Heart left ventricle (tissue), 16 donors: ENCODE measurements around the gene KRTAP10-4. TPM values are rescaled to one million over a fixed set of nuclear protein-coding genes. Genes with fewer than 3 reads are reported as not detected.
"Not testable (repeated sequence)": the region's sequence is repeated elsewhere in the genome, so short reads cannot be mapped to it uniquely, and the experiment has no call there.

Experiments
- ATAC-seq, 4 donors: fragments of 200-7000 bp; cut with Tn5 transposase; one replicate each; pipeline ENCODE4 v1.9.1; 2020 to 2022; ENCODE audit warnings: moderate library complexity in 4 of 4, mild to moderate bottlenecking in 3 of 4, moderate number of reproducible peaks in 1 of 4
- DNase-seq, 5 donors: peaks; one replicate each; pipeline ENCODE4 v3.0.0-alpha.2; 2020
- H3K27ac ChIP-seq, 12 donors: fragments of 200-600 bp; sonication (generic) in 4 of 12; one replicate each; pipeline versions ENCODE4 v1.5.0 to v1.8.0; 2016 to 2022; ENCODE audit warnings: mild to moderate bottlenecking in 2 of 12
- H3K27me3 ChIP-seq, 9 donors: fragments of 200-600 bp; sonication (generic) in 2 of 9; one replicate each; pipeline versions ENCODE4 v1.5.1 to v1.8.0; 2016 to 2022; ENCODE audit warnings: mild to moderate bottlenecking in 3 of 9
- H3K36me3 ChIP-seq, 9 donors: fragments of 200-600 bp; sonication (generic) in 2 of 9; one replicate each; pipeline versions ENCODE4 v1.5.0 to v1.8.0; 2018 to 2022; ENCODE audit warnings: mild to moderate bottlenecking in 2 of 9
- H3K4me1 ChIP-seq, 12 donors: fragments of 200-600 bp; sonication (generic) in 4 of 12; one replicate each; pipeline versions ENCODE4 v1.5.0 to v1.8.0; 2016 to 2022; ENCODE audit warnings: mild to moderate bottlenecking in 3 of 12
- H3K4me3 ChIP-seq, 12 donors: fragments of 200-600 bp; sonication (generic) in 4 of 12; one replicate each; pipeline versions ENCODE4 v1.5.0 to v1.8.0; 2017 to 2022; ENCODE audit warnings: mild to moderate bottlenecking in 9 of 12, moderate library complexity in 4 of 12
- H3K9me3 ChIP-seq, 12 donors: fragments of 200-600 bp; sonication (generic) in 4 of 12; one replicate each; pipeline versions ENCODE4 v1.5.0 to v1.8.0; 2016 to 2022; ENCODE audit warnings: mild to moderate bottlenecking in 1 of 12
- CTCF ChIP-seq, 12 donors: fragments of 200-600 bp; sonication (generic) in 4 of 12; IDR thresholded peaks; one replicate each; pipeline versions ENCODE4 v1.5.0 to v1.8.0; 2018 to 2022; ENCODE audit warnings: antibody characterized with exemption in 12 of 12, mild to moderate bottlenecking in 5 of 12
- POLR2A ChIP-seq, 2 donors: fragments of 450-650 bp; IDR thresholded peaks; one replicate each; pipeline ENCODE4 v1.6.1; 2017; ENCODE audit warnings: antibody characterized with exemption in 2 of 2, mild to moderate bottlenecking in 2 of 2, moderate library complexity in 2 of 2
- WGBS, 4 donors: extraction: QIAGEN DNeasy Blood & Tissue Kit in 2 of 4; methylation state at CpG; one replicate each; pipeline versions ENCODE4 v1.1.5 to v1.1.7; 2013 to 2018; 5-methylcytosine and 5-hydroxymethylcytosine counted together
- intact Hi-C, 10 donors: fragments of 100-400 bp; cut with DNase I; formaldehyde crosslinking; loops; one replicate each; pipeline versions ENCODE4 v1.11.1 to v1.14.2; 2022
- polyA plus RNA-seq, 2 donors: library from polyadenylated mRNA; stranded (reverse); fragments of 200-250 nt; gene quantifications; one replicate each; pipeline ENCODE4 v1.2.3, GENCODE V29; 2013
- total RNA-seq, 9 donors: library from RNA; depleted of rRNA in 2 of 9; stranded (reverse); fragments of >200 nt in 2 of 9; fragmentation: NEBNext Ultra II Directional in 3 of 9; extraction: Animal tissue kit (Norgen Biotek cat#: 25700) in 3 of 9; gene quantifications; one replicate each; pipeline versions ENCODE4 v1.1.0 to v1.2.4, GENCODE V29; 2016 to 2023
- donor health status: ischemic (EF 13 %, LVEDD 7.1; RV severe dilation, severe dysfunction).
- donor health status: healthy with polysubstance abuse.
- donor health status: DM: no; HTN: yes; CAD: no.
- donor health status: DM: no; HTN: no; CAD: no.
- donor health status: ischemic (EF 25% LVEDD 6.9; RV normal size, moderate dysfunction).
- donor health status: ischemic (EF 25% LVEDD 5.7; RV mildly dilated, moderate dysfunction).
- donor health status: healthy.
- donor health status: DM: yes; HTN: yes; CAD: no.
- donor health status: ischemic (EF 35%, LVEDD 5.7; RV mildly dilated, moderate dysfunction).
- donor health status: nonischemic (EF 11% LVEDD 7.7; RV severe dilation, severe dysfunction).
- donor health status: DM: yes; HTN: yes; CAD: no.
- donor health status: PGD.
- donor health status: ischemic (EF 29% LVEDD 5.4; RV normal size, mild dysfunction).
- donor health status: nonischemic (EF 23%, LVEDD 6.1; RV moderate dilation, normal function).

KRTAP10-4 gene
- total and polyA plus RNA-seq, 11 donors, result not detected

DNA sequence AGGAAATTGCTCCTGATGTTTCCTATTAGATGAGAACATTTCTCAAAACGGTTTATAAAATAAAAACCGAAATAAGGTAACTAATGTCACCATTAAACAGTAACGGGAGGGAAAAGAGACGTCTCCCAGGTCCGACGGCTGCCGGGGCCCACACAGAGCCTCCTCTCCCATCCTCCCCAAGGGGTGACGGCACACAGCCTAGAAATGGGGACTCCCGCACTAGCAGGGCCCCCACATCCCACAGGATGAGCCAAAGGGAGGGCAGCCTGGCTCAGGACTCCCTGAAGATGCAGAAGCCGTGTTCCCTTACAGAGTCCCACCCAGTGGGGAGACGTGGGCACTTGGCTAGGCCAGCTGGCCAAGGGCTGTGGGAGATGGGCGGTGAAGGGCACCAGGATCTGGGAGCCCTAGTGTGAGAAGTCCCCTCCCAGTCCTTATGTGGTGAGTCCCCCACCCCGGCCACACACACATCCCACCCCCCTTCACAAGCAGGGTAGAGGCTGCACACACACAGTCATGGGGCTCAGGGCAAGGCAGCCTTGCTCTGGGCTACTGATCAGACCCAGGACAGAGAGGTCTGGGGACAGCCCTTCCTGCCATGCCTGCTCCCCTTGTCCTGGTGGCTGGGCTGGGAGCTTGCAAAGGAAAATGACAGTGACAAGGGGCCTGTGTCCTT is 18.2 kb upstream of the KRTAP10-4 start:
- WGBS, 4 donors, result 75 to 81% (median 79%) methylated on average over 13 of the region's 13 CpGs
- intact Hi-C loops, result no loop called here
- ATAC-seq, result no peak
- H3K4me1 ChIP-seq, result no peaks in the 10 kb centered on the region
- TF ChIP-seq CTCF (IDR thresholded peaks at IDR 0.05) (no peak), POLR2A (IDR thresholded peaks at IDR 0.05) (no peak)
- peaks cover 0 to 11% (median 0%) of the 10 kb centered on the region in 12 donors for H3K9me3 ChIP-seq
- H3K27me3 ChIP-seq, result peaks cover 0 to 44% (median 9%) of the 10 kb centered on the region in 9 donors
- peak in 1 of 5 donors; percentile 5 for DNase-seq
- no peak overlapping the region for H3K4me3 ChIP-seq
- H3K36me3 ChIP-seq, result no peaks in the 10 kb centered on the region
- H3K27ac ChIP-seq, result no peak overlapping the region

DNA sequence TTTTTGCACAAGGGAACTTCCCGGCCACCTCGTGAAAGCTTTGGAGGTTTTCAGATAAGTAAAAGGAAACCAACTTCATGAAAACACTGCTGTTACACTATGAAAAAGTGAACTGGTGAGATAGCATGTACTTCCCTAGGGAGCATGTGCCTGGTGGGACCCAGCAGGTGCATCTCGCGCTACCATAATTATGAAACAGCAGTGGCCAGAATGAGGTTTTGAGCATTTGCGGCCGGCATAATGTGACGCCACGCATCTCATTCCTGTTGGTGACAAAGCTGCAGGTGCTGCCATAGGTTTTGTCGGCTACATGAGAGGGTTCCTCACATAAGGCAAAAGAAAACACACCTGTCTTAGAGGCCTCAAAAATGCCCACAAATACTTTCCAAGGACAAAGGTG is 16.6 kb upstream of the KRTAP10-4 start:
- ATAC-seq (no peak), DNase-seq (no peak)
- WGBS, 4 donors, result 75 to 83% (median 78%) methylated on average over 9 of the region's 9 CpGs
- Histone ChIP-seq H3K36me3 (no peaks in the 10 kb centered on the region), H3K4me3 (no peak overlapping the region), H3K4me1 (no peaks in the 10 kb centered on the region), H3K27ac (no peak overlapping the region), H3K9me3 (peaks cover 0 to 19% (median 0%) of the 10 kb centered on the region in 12 donors), H3K27me3 (peaks cover 0 to 40% (median 9%) of the 10 kb centered on the region in 9 donors)
- TF ChIP-seq POLR2A (IDR thresholded peaks at IDR 0.05), result no peak
- TF ChIP-seq CTCF (IDR thresholded peaks at IDR 0.05), result no peak
- intact Hi-C loops, result no loop called here

GRCh38 chr21:44557491-44558328 is 15.8 kb upstream of the KRTAP10-4 start:
- Histone ChIP-seq H3K27me3 (peaks cover 0 to 36% (median 9%) of the 10 kb centered on the region in 9 donors), H3K4me1 (no peaks in the 10 kb centered on the region), H3K9me3 (peaks cover 0 to 24% (median 3%) of the 10 kb centered on the region in 12 donors), H3K27ac (no peak overlapping the region), H3K4me3 (no peak overlapping the region), H3K36me3 (no peaks in the 10 kb centered on the region)
- intact Hi-C loops, result no loop called here
- TF ChIP-seq CTCF (IDR thresholded peaks at IDR 0.05) (no peak), POLR2A (IDR thresholded peaks at IDR 0.05) (no peak)
- 46 to 57% (median 52%) methylated on average over 28 to 30 of the region's 30 CpGs for WGBS, 4 donors
- no peak for ATAC-seq
- DNase-seq, result peak in 1 of 5 donors; percentile 23

DNA sequence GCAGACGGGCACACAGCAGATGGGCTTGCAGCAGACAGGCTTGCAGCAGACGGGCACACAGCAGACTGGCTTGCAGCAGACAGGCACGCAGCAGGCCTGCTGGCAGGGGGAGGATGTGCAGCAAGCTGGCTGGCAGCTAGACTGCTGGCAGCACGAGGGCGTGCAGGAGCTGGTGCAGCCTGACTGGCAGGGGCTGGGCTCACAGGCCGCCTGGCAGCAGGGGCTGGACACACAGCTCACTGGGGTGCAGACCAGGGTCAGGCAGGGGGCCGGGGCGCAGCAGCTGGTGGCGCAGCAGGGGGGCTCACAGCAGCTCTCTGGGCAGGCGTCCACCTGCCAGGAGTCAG is 15.2 kb upstream of the KRTAP10-4 start:
- H3K36me3 ChIP-seq, H3K27ac ChIP-seq, DNase-seq, ATAC-seq, H3K4me1 ChIP-seq, intact Hi-C loops, H3K4me3 ChIP-seq: not testable (repeated sequence)
- WGBS, 4 donors, result 60 to 85% (median 68%) methylated on average over 5 to 10 of the region's 10 CpGs
- Histone ChIP-seq H3K27me3 (peaks cover 0 to 36% (median 7%) of the 10 kb centered on the region in 9 donors), H3K9me3 (peaks cover 0 to 30% (median 4%) of the 10 kb centered on the region in 12 donors)
